ENCODE data around the gene FOXA2. TPM values are rescaled to one million over a fixed set of nuclear protein-coding genes. Genes with fewer than 3 reads are reported as not detected.

The FOXA2 gene
- polyA plus RNA-seq, 1 experiment, result not detected

- DNase-seq (ENCODE audit: low read depth, low spot score), result no peak
- no peak overlapping the region for H3K27ac ChIP-seq (ENCODE audit: low read depth, low read length)
- ChIA-PET CTCF (interaction anchor here (0.6 kb wide), 1 partner anchor 855 kb away, joined by 3 read pairs; no protein-coding TSS in a partner anchor), POLR2A (no interaction called here)
- peaks cover 7% of the 10 kb centered on the region; the same call in 1 of the 2 replicates for H3K9me3 ChIP-seq (ENCODE audit: control insufficient read depth, insufficient read depth, low read length)
- peaks cover 68% of the 10 kb centered on the region for H3K27me3 ChIP-seq (ENCODE audit: control insufficient read depth, insufficient read depth, low read length)
- no peak overlapping the region for H3K4me3 ChIP-seq (ENCODE audit: low read depth, low read length)
- TF ChIP-seq CTCF (IDR thresholded peaks at IDR 0.05; ENCODE audit: low read depth, low read length), result no peak
These were observed 5.9 kb downstream of the FOXA2 start for GRCh38 chr20:22578221-22579118.

- H3K9me3 ChIP-seq (ENCODE audit: control insufficient read depth, insufficient read depth, low read length), result peaks cover 7% of the 10 kb centered on the region; the same call in 1 of the 2 replicates
- H3K4me3 ChIP-seq (ENCODE audit: low read depth, low read length), result no peak overlapping the region
- ChIA-PET POLR2A (no interaction called here), CTCF (no interaction called here)
- peaks cover 61% of the 10 kb centered on the region for H3K27me3 ChIP-seq (ENCODE audit: control insufficient read depth, insufficient read depth, low read length)
- no peak for DNase-seq (ENCODE audit: low read depth, low spot score)
- no peak overlapping the region for H3K27ac ChIP-seq (ENCODE audit: low read depth, low read length)
- TF ChIP-seq CTCF (IDR thresholded peaks at IDR 0.05; ENCODE audit: low read depth, low read length), result no peak
These were observed 6.7 kb downstream of the FOXA2 start for GRCh38 chr20:22577515-22578220.

GRCh38 chr20:22576733-22577514, 7.4 kb downstream of the FOXA2 start:
- Histone ChIP-seq H3K27me3 (ENCODE audit: control insufficient read depth, insufficient read depth, low read length) (peaks cover 58% of the 10 kb centered on the region), H3K4me3 (ENCODE audit: low read depth, low read length) (no peak overlapping the region), H3K9me3 (ENCODE audit: control insufficient read depth, insufficient read depth, low read length) (peaks cover 4% of the 10 kb centered on the region; the same call in 1 of the 2 replicates), H3K27ac (ENCODE audit: low read depth, low read length) (no peak overlapping the region)
- ChIA-PET POLR2A (no interaction called here), CTCF (no interaction called here)
- TF ChIP-seq CTCF (IDR thresholded peaks at IDR 0.05; ENCODE audit: low read depth, low read length), result no peak
- DNase-seq (ENCODE audit: low read depth, low spot score), result no peak

GRCh38 chr20:22576273-22576672, 8.1 kb downstream of the FOXA2 start:
- Histone ChIP-seq H3K27ac (ENCODE audit: low read depth, low read length) (no peak overlapping the region), H3K4me3 (ENCODE audit: low read depth, low read length) (no peak overlapping the region), H3K9me3 (ENCODE audit: control insufficient read depth, insufficient read depth, low read length) (peaks cover 4% of the 10 kb centered on the region; the same call in 1 of the 2 replicates), H3K27me3 (ENCODE audit: control insufficient read depth, insufficient read depth, low read length) (peaks cover 58% of the 10 kb centered on the region)
- DNase-seq (ENCODE audit: low read depth, low spot score), result no peak
- ChIA-PET POLR2A (no interaction called here), CTCF (no interaction called here)
- TF ChIP-seq CTCF (IDR thresholded peaks at IDR 0.05; ENCODE audit: low read depth, low read length), result no peak

All from AG04450 (cell line).